ENCODE results near the gene SFN. TPM values are rescaled to one million over a fixed set of nuclear protein-coding genes. Genes with fewer than 3 reads are reported as not detected.
A peak's percentile ranks its signal among the peaks of the same experiment; 100 is the strongest.

SFN gene
- total RNA-seq, 3 donors from 2014 or later (not counting 1 experiment from before 2014, with no cell fraction given): 0.66 to 1.3 TPM; not detected in 1

DNA sequence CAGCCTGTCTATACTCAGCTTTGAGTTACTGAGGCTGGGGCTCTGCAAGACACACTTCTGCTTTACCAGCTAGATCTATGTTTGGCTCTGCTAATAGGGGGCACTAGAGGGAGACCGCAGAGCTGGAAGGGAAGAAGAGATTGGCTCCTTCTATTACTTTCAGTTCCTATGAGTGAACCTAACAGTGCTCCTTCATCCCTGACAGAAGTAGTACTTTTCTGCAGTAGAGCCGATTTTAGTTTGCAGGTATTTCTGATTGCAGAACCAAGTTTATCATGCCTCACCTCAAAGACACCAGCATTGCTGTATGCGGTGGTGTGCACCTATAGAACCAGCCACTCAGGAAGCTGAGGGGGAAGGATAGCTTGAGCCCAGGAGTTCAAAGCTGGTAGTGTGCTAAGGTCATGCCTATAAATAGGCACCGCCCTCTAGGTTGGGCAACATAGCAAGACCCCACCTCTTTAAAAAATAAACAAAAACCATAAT, 42.1 kb upstream of the SFN start:
- no peaks in the 10 kb centered on the region for H3K9me3 ChIP-seq (ENCODE audit: control insufficient read depth, insufficient read depth, low read length)
- Mint-ChIP-seq H3K27me3 (ENCODE audit: low read depth in 2 of 2) (no peaks in the 10 kb centered on the region), H3K4me3 (peak overlapping the region; percentile 74), H3K9me3 (no peaks in the 10 kb centered on the region), H3K36me3 (no peaks in the 10 kb centered on the region), H3K4me1 (peaks cover 14 to 20% of the 10 kb centered on the region in 2 donors), H3K27ac (peak overlapping the region; percentile 69 to 80)
- no peak overlapping the region for H3K4me3 ChIP-seq (ENCODE audit: low read length)
- H3K27ac ChIP-seq (ENCODE audit: low read length): peak overlapping the region; percentile 56
- peaks cover 23% of the 10 kb centered on the region for H3K4me1 ChIP-seq (ENCODE audit: control insufficient read depth, insufficient read depth, low read length)
- TF ChIP-seq, protein P1, sequence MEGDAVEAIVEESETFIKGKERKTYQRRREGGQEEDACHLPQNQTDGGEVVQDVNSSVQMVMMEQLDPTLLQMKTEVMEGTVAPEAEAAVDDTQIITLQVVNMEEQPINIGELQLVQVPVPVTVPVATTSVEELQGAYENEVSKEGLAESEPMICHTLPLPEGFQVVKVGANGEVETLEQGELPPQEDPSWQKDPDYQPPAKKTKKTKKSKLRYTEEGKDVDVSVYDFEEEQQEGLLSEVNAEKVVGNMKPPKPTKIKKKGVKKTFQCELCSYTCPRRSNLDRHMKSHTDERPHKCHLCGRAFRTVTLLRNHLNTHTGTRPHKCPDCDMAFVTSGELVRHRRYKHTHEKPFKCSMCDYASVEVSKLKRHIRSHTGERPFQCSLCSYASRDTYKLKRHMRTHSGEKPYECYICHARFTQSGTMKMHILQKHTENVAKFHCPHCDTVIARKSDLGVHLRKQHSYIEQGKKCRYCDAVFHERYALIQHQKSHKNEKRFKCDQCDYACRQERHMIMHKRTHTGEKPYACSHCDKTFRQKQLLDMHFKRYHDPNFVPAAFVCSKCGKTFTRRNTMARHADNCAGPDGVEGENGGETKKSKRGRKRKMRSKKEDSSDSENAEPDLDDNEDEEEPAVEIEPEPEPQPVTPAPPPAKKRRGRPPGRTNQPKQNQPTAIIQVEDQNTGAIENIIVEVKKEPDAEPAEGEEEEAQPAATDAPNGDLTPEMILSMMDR (IDR thresholded peaks at IDR 0.05): peak; percentile 44
- DNase-seq (peak in 1 of 2 donors; percentile 77), ATAC-seq (peak; percentile 97 to 99 (median 99))
- H3K27me3 ChIP-seq (ENCODE audit: control insufficient read depth, insufficient read depth, low read length): no peaks in the 10 kb centered on the region
- H3K36me3 ChIP-seq (ENCODE audit: control insufficient read depth, insufficient read depth, low read length): no peaks in the 10 kb centered on the region
- 14% methylated on average over 4 of the region's 4 CpGs for WGBS (ENCODE audit: insufficient coverage)
- intact Hi-C loops (cut with micrococcal nuclease): no loop called here

DNA sequence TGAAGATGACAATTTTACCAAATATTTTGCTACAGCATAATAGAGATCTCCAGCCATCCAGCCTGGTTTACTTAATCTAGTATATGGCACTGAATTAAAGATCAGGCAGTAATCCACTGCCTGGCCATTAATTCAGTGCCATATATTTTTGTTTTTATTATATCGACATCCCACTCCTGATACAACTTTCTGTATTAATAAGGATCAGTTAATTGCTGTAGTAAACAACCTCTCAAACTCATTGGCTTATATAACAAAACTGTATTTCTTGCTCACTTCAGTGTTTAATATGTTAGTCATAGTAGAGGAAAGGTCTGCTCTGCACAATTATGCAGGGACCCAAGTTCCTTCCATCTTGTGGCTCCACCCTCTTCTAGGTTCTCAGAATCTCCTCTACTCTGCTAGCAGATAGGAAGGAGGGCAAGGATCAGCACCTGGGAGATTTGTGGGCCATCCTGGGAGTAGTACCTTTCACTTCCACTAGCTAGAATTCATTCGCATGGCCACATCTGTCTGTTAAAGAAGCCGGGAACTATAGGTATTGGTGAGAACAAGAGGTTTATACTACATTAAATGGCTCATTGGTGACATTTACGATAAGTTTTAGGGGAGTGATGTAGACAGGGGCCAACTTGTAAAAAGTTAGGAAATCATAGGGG, 40.1 kb upstream of the SFN start:
- Mint-ChIP-seq H3K9me3 (no peaks in the 10 kb centered on the region), H3K27ac (no peak overlapping the region), H3K27me3 (ENCODE audit: low read depth in 2 of 2) (no peaks in the 10 kb centered on the region), H3K4me3 (peak overlapping the region; percentile 7), H3K36me3 (no peaks in the 10 kb centered on the region), H3K4me1 (peaks cover 22 to 29% of the 10 kb centered on the region in 2 donors)
- ATAC-seq: no peak
- 100% methylated on average over 3 of the region's 4 CpGs for WGBS (ENCODE audit: insufficient coverage)
- TF ChIP-seq, protein P1 (IDR thresholded peaks at IDR 0.05): no peak
- intact Hi-C loops (cut with micrococcal nuclease): no loop called here
- H3K27ac ChIP-seq (ENCODE audit: low read length): no peak overlapping the region
- peaks cover 35% of the 10 kb centered on the region for H3K4me1 ChIP-seq (ENCODE audit: control insufficient read depth, insufficient read depth, low read length)
- H3K9me3 ChIP-seq (ENCODE audit: control insufficient read depth, insufficient read depth, low read length): no peaks in the 10 kb centered on the region
- no peak overlapping the region for H3K4me3 ChIP-seq (ENCODE audit: low read length)
- no peak for DNase-seq
- H3K27me3 ChIP-seq (ENCODE audit: control insufficient read depth, insufficient read depth, low read length): no peaks in the 10 kb centered on the region
- no peaks in the 10 kb centered on the region for H3K36me3 ChIP-seq (ENCODE audit: control insufficient read depth, insufficient read depth, low read length)

DNA sequence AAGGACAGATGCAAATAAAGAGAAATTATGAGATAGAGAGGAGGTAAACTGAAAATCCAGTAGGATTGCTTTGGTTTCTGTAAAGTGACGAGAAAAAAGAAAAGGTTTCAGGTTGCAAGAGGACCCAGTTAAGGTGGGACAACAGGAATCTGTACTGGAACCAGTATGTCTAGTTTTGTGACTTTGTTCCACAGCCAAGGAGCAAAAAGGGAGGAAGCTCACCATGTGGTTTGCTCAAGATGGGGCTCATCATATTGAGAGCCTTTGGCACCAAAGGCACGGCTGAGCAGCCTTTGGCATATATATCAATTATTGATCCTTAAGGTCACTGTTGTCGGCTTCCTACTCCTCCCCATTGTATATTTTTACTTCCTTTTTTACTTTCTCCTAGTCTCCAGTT, 38.2 kb upstream of the SFN start:
- H3K36me3 Mint-ChIP-seq: no peaks in the 10 kb centered on the region
- H3K27me3 Mint-ChIP-seq (ENCODE audit: low read depth in 2 of 2): no peaks in the 10 kb centered on the region
- H3K36me3 ChIP-seq (ENCODE audit: control insufficient read depth, insufficient read depth, low read length): no peaks in the 10 kb centered on the region
- no peak overlapping the region for H3K4me3 ChIP-seq (ENCODE audit: low read length)
- TF ChIP-seq, protein P1 (IDR thresholded peaks at IDR 0.05): no peak
- H3K4me3 Mint-ChIP-seq: no peak overlapping the region
- DNase-seq: no peak
- peaks cover 38 to 47% of the 10 kb centered on the region in 2 donors for H3K4me1 Mint-ChIP-seq
- H3K27me3 ChIP-seq (ENCODE audit: control insufficient read depth, insufficient read depth, low read length): no peaks in the 10 kb centered on the region
- no peaks in the 10 kb centered on the region for H3K9me3 Mint-ChIP-seq
- 94% methylated on average over 3 of the region's 3 CpGs for WGBS (ENCODE audit: insufficient coverage)
- peaks cover 53% of the 10 kb centered on the region for H3K4me1 ChIP-seq (ENCODE audit: control insufficient read depth, insufficient read depth, low read length)
- H3K9me3 ChIP-seq (ENCODE audit: control insufficient read depth, insufficient read depth, low read length): no peaks in the 10 kb centered on the region
- no peak for ATAC-seq
- peak overlapping the region; percentile 88 to 90 for H3K27ac Mint-ChIP-seq
- intact Hi-C loops (cut with micrococcal nuclease): no loop called here
- H3K27ac ChIP-seq (ENCODE audit: low read length): peak overlapping the region; percentile 6
